Activated CD8-positive, alpha-beta T cell treated with anti-CD3 and anti-CD28 coated beads, Interleukin-2, amount 10 ng/mL, durations not matched to agents 7 days and 5 days (primary cell): Measurements from ENCODE around the gene TTC7B. TPM values are rescaled to one million over a fixed set of nuclear protein-coding genes. Genes with fewer than 3 reads are reported as not detected.

Experiments
- ATAC-seq: fragments of 150-1000 bp; cut with Tn5 transposase; one replicate; pipeline ENCODE4 v1.10.0; 2021; ENCODE audit warnings: moderate library complexity
- CTCF ChIA-PET: fragments of 350-600 bp; sonication (Branson Sonifier 250); formaldehyde crosslinking; loops from one replicate; lab custom pipeline; 2021; ENCODE audit warnings: antibody characterized with exemption; lab: Charles Lee
- POLR2A ChIA-PET: fragments of 350-600 bp; sonication (Branson Sonifier 250); formaldehyde crosslinking; loops from one replicate; lab custom pipeline; 2021; ENCODE audit warnings: antibody characterized with exemption; lab: Charles Lee
- DNase-seq: peaks from one replicate; pipeline ENCODE4 v3.0.0-alpha.2; 2020
- H3K27ac Mint-ChIP-seq: one replicate; pipeline ENCODE4 v1.8.0; 2021; ENCODE audit warnings: mild to moderate bottlenecking, mixed read lengths
- H3K27me3 Mint-ChIP-seq: one replicate; pipeline ENCODE4 v1.8.0; 2021; ENCODE audit warnings: low read depth, mixed read lengths
- H3K36me3 Mint-ChIP-seq: one replicate; pipeline ENCODE4 v1.8.0; 2021; ENCODE audit warnings: low read depth, mixed read lengths
- H3K4me1 Mint-ChIP-seq: one replicate; pipeline ENCODE4 v1.8.0; 2021; ENCODE audit warnings: low read depth, mixed read lengths
- H3K4me3 Mint-ChIP-seq: one replicate; pipeline ENCODE4 v1.8.0; 2021; ENCODE audit warnings: mild to moderate bottlenecking, mixed read lengths
- H3K9me3 Mint-ChIP-seq: one replicate; pipeline ENCODE4 v1.8.0; 2022; ENCODE audit warnings: mixed read lengths; ENCODE audit not compliant: insufficient read depth
- total RNA-seq, 2 experiments: library from RNA; stranded (reverse); gene quantifications; one replicate each; pipeline ENCODE4 v1.2.3, GENCODE V29; 2021

The TTC7B gene
- total RNA-seq, 2 experiments from 2014 or later, result 5.3 to 6.8 TPM

GRCh38 chr14:90812109-90812508, 4.1 kb downstream of the TTC7B start:
- no peak overlapping the region for H3K27ac Mint-ChIP-seq
- no peaks in the 10 kb centered on the region for H3K36me3 Mint-ChIP-seq
- CTCF ChIA-PET, result no interaction called here
- no peak overlapping the region for H3K4me3 Mint-ChIP-seq
- no peaks in the 10 kb centered on the region for H3K9me3 Mint-ChIP-seq
- H3K4me1 Mint-ChIP-seq, result peaks cover 4% of the 10 kb centered on the region
- POLR2A ChIA-PET, result no interaction called here
- DNase-seq, result no peak
- peaks cover 15% of the 10 kb centered on the region for H3K27me3 Mint-ChIP-seq
- ATAC-seq, result no peak

- ChIA-PET POLR2A (no interaction called here), CTCF (no interaction called here)
- H3K4me1 Mint-ChIP-seq, result peaks cover 4% of the 10 kb centered on the region
- DNase-seq (no peak), ATAC-seq (no peak)
- H3K9me3 Mint-ChIP-seq, result no peaks in the 10 kb centered on the region
- no peaks in the 10 kb centered on the region for H3K36me3 Mint-ChIP-seq
- H3K4me3 Mint-ChIP-seq, result no peak overlapping the region
- no peak overlapping the region for H3K27ac Mint-ChIP-seq
- H3K27me3 Mint-ChIP-seq, result peaks cover 14% of the 10 kb centered on the region
These were observed 4.6 kb downstream of the TTC7B start for GRCh38 chr14:90811641-90812040.

GRCh38 chr14:90810806-90811205, 5.4 kb downstream of the TTC7B start:
- ChIA-PET CTCF (no interaction called here), POLR2A (no interaction called here)
- Mint-ChIP-seq H3K36me3 (no peaks in the 10 kb centered on the region), H3K27ac (no peak overlapping the region), H3K9me3 (no peaks in the 10 kb centered on the region), H3K4me1 (peaks cover 4% of the 10 kb centered on the region), H3K27me3 (peaks cover 14% of the 10 kb centered on the region), H3K4me3 (no peak overlapping the region)
- DNase-seq, result no peak
- ATAC-seq, result no peak

GRCh38 chr14:90809530-90810312, 6.5 kb downstream of the TTC7B start:
- no peak overlapping the region for H3K4me3 Mint-ChIP-seq
- CTCF ChIA-PET, result no interaction called here
- no peaks in the 10 kb centered on the region for H3K36me3 Mint-ChIP-seq
- no peak overlapping the region for H3K27ac Mint-ChIP-seq
- no peaks in the 10 kb centered on the region for H3K9me3 Mint-ChIP-seq
- DNase-seq (no peak), ATAC-seq (no peak)
- H3K4me1 Mint-ChIP-seq, result no peaks in the 10 kb centered on the region
- POLR2A ChIA-PET, result no interaction called here
- H3K27me3 Mint-ChIP-seq, result peaks cover 5% of the 10 kb centered on the region

GRCh38 chr14:90808759-90809529, 7.3 kb downstream of the TTC7B start:
- no peak overlapping the region for H3K27ac Mint-ChIP-seq

GRCh38 chr14:90807060-90807459, 9.2 kb downstream of the TTC7B start:
- Mint-ChIP-seq H3K4me3 (no peak overlapping the region), H3K4me1 (peaks cover 11% of the 10 kb centered on the region), H3K27ac (no peak overlapping the region), H3K36me3 (no peaks in the 10 kb centered on the region), H3K27me3 (no peaks in the 10 kb centered on the region), H3K9me3 (peaks cover 4% of the 10 kb centered on the region)
- ATAC-seq (no peak), DNase-seq (no peak)
- ChIA-PET CTCF (no interaction called here), POLR2A (no interaction called here)

More at GRCh38 chr14:90808759-90809529, 7.3 kb downstream of the TTC7B start:
- DNase-seq (no peak), ATAC-seq (no peak)
- Mint-ChIP-seq H3K36me3 (no peaks in the 10 kb centered on the region), H3K4me1 (no peaks in the 10 kb centered on the region), H3K27me3 (no peaks in the 10 kb centered on the region), H3K4me3 (no peak overlapping the region), H3K9me3 (no peaks in the 10 kb centered on the region)
- CTCF ChIA-PET, result no interaction called here
- POLR2A ChIA-PET, result no interaction called here

- ChIA-PET CTCF (no interaction called here), POLR2A (no interaction called here)
- Mint-ChIP-seq H3K4me3 (no peak overlapping the region), H3K4me1 (peaks cover 19% of the 10 kb centered on the region), H3K27me3 (no peaks in the 10 kb centered on the region), H3K27ac (no peak overlapping the region), H3K36me3 (peaks cover 4% of the 10 kb centered on the region), H3K9me3 (peaks cover 4% of the 10 kb centered on the region)
- ATAC-seq, result no peak
- no peak for DNase-seq
These were observed 10.3 kb downstream of the TTC7B start for GRCh38 chr14:90805662-90806540.

GRCh38 chr14:90805084-90805391, 11.2 kb downstream of the TTC7B start:
- Mint-ChIP-seq H3K27ac (no peak overlapping the region), H3K4me3 (no peak overlapping the region), H3K9me3 (peaks cover 4% of the 10 kb centered on the region), H3K27me3 (no peaks in the 10 kb centered on the region), H3K4me1 (peaks cover 22% of the 10 kb centered on the region), H3K36me3 (peaks cover 4% of the 10 kb centered on the region)
- ATAC-seq, result no peak
- no peak for DNase-seq
- CTCF ChIA-PET, result no interaction called here
- POLR2A ChIA-PET, result no interaction called here

GRCh38 chr14:90804292-90805083, 11.7 kb downstream of the TTC7B start:
- ATAC-seq (no peak), DNase-seq (no peak)
- ChIA-PET CTCF (interaction anchor here (1.5 kb wide), 1 partner anchor 26 kb away, joined by 3 read pairs; no protein-coding TSS in a partner anchor), POLR2A (no interaction called here)
- Mint-ChIP-seq H3K27ac (no peak overlapping the region), H3K4me3 (no peak overlapping the region), H3K36me3 (peaks cover 4% of the 10 kb centered on the region), H3K9me3 (peaks cover 4% of the 10 kb centered on the region), H3K27me3 (no peaks in the 10 kb centered on the region), H3K4me1 (peaks cover 22% of the 10 kb centered on the region)

GRCh38 chr14:90803249-90803648, 13.0 kb downstream of the TTC7B start:
- DNase-seq, result no peak
- no peak overlapping the region for H3K27ac Mint-ChIP-seq
- H3K4me1 Mint-ChIP-seq, result peaks cover 22% of the 10 kb centered on the region
- peaks cover 4% of the 10 kb centered on the region for H3K9me3 Mint-ChIP-seq
- ATAC-seq, result no peak
- POLR2A ChIA-PET, result no interaction called here
- H3K27me3 Mint-ChIP-seq, result no peaks in the 10 kb centered on the region
- CTCF ChIA-PET, result interaction anchor here (1.5 kb wide), 1 partner anchor 25 kb away, joined by 3 read pairs; no protein-coding TSS in a partner anchor
- H3K36me3 Mint-ChIP-seq, result peaks cover 4% of the 10 kb centered on the region
- no peak overlapping the region for H3K4me3 Mint-ChIP-seq

- ATAC-seq, result no peak
- POLR2A ChIA-PET, result no interaction called here
- H3K27me3 Mint-ChIP-seq, result no peaks in the 10 kb centered on the region
- peaks cover 22% of the 10 kb centered on the region for H3K4me1 Mint-ChIP-seq
- DNase-seq, result no peak
- H3K36me3 Mint-ChIP-seq, result peaks cover 4% of the 10 kb centered on the region
- CTCF ChIA-PET, result no interaction called here
- H3K27ac Mint-ChIP-seq, result no peak overlapping the region
- H3K4me3 Mint-ChIP-seq, result no peak overlapping the region
- H3K9me3 Mint-ChIP-seq, result peaks cover 4% of the 10 kb centered on the region
These were observed 16.8 kb downstream of the TTC7B start for GRCh38 chr14:90799420-90799819.
